Inferior parietal cortex (tissue), 1 donor: ENCODE measurements around the gene UGCG.
A peak's percentile ranks its signal among the peaks of the same experiment; 100 is the strongest.
"Not testable (repeated sequence)": the region's sequence is repeated elsewhere in the genome, so short reads cannot be mapped to it uniquely, and the experiment has no call there.

Experiments used
- DNase-seq: peaks from one replicate; pipeline ENCODE4 v3.0.0-alpha.2; 2016; ENCODE audit errors: extremely low spot score

UGCG gene

GRCh38 chr9:111890867-111891266, 5.7 kb upstream of the UGCG start:
- DNase-seq, result not testable (repeated sequence)

GRCh38 chr9:111891910-111892499, 4.6 kb upstream of the UGCG start:
- no peak for DNase-seq

GRCh38 chr9:111896942-111897600, 457 bp downstream of the UGCG start:
- DNase-seq, result peak; percentile 42

GRCh38 chr9:111897601-111898137, 1.1 kb downstream of the UGCG start:
- peak; percentile 25 for DNase-seq

GRCh38 chr9:111898331-111899096, 1.9 kb downstream of the UGCG start:
- no peak for DNase-seq

- DNase-seq, result no peak
Measured at GRCh38 chr9:111900151-111900857, 3.7 kb downstream of the UGCG start.

GRCh38 chr9:111900858-111901612, 4.4 kb downstream of the UGCG start:
- no peak for DNase-seq

- DNase-seq, result no peak
Measured at GRCh38 chr9:111902391-111903139, 6.0 kb downstream of the UGCG start.

- not testable (repeated sequence) for DNase-seq
Measured at GRCh38 chr9:111903535-111903934, 6.9 kb downstream of the UGCG start.

- DNase-seq, result no peak
Measured at GRCh38 chr9:111904026-111904425, 7.4 kb downstream of the UGCG start.

- DNase-seq, result no peak
Measured at GRCh38 chr9:111904891-111905291, 8.3 kb downstream of the UGCG start.

- no peak for DNase-seq
Measured at GRCh38 chr9:111907147-111907546, 10.5 kb downstream of the UGCG start.

GRCh38 chr9:111909444-111909843, 12.8 kb downstream of the UGCG start:
- DNase-seq, result no peak

- DNase-seq, result no peak
Measured at GRCh38 chr9:111910428-111910827, 13.8 kb downstream of the UGCG start.

GRCh38 chr9:111913159-111913558, 16.5 kb downstream of the UGCG start:
- no peak for DNase-seq

- no peak for DNase-seq
Measured at GRCh38 chr9:111914749-111915424, 18.3 kb downstream of the UGCG start.

- no peak for DNase-seq
Measured at GRCh38 chr9:111915425-111915758, 18.8 kb downstream of the UGCG start.

GRCh38 chr9:111916234-111916645, 19.6 kb downstream of the UGCG start:
- no peak for DNase-seq

- no peak for DNase-seq
Measured at GRCh38 chr9:111917201-111917600, 20.6 kb downstream of the UGCG start.

- no peak for DNase-seq
Measured at GRCh38 chr9:111917980-111918379, 21.4 kb downstream of the UGCG start.
